ENCODE results near the gene MYRIP.

The MYRIP gene

GRCh38 chr3:39809181-39809994, at the start of gene MYRIP:
Gene MYRIP, plus strand, starts transcription at chr3:39809609. Its CDS starts 91,208 bp downstream, at chr3:39900817.
- Histone ChIP-seq H3K4me3 (ENCODE audit: low read depth, low read length) (no peak within 1 kb of the TSS), H3K27ac (no peak within 1 kb of the TSS), H3K27me3 (replicated peaks) (peaks cover 40% of the 10 kb centered on the region), H3K36me3 (replicated peaks) (no peaks in the 10 kb centered on the region)
- no peak for DNase-seq
- in situ Hi-C loops (cut with HindIII; ENCODE audit: low pct_ligation_motif_present, low sequenced_read_pairs) = no loop called here
- TF ChIP-seq CTCF (IDR thresholded peaks at IDR 0.05; ENCODE audit: low read depth, low read length, missing control alignments) = no peak

GRCh38 chr3:39760325-39760724, 49.1 kb upstream of the MYRIP start:
- in situ Hi-C loops (cut with HindIII; ENCODE audit: low pct_ligation_motif_present, low sequenced_read_pairs) = no loop called here
- Histone ChIP-seq H3K4me3 (ENCODE audit: low read depth, low read length) (no peak overlapping the region), H3K27me3 (replicated peaks) (no peaks in the 10 kb centered on the region), H3K36me3 (replicated peaks) (no peaks in the 10 kb centered on the region), H3K27ac (no peak overlapping the region)
- no peak for TF ChIP-seq CTCF (IDR thresholded peaks at IDR 0.05; ENCODE audit: low read depth, low read length, missing control alignments)
- no peak for DNase-seq

DNA sequence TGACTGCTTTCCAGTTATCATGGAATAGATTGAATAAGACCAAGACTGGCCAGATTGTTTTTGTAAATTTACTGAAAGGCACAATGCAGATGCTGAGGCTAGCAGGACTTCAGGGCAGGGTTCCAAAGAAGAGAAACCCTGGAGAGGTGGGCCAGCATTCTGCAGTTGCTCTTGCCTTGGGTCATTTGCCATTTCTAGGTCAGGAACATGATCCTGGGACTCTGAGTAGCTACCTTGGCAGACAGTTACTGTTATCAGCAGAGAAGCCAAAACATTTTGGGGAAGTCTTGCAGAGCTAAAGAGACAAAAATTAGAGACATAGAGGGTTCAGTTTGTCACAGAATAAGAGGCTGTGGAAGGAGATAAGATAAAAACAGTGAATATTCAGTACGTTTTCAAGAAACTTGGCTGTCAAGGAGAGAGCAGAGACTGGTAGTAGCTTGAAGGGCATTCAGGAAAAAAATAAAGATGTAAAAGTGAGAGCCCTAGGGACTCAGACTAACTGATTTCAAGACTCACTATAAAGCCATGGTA, 46.8 kb upstream of the MYRIP start:
- no peaks in the 10 kb centered on the region for H3K36me3 ChIP-seq (replicated peaks)
- no peak for TF ChIP-seq CTCF (IDR thresholded peaks at IDR 0.05; ENCODE audit: low read depth, low read length, missing control alignments)
- in situ Hi-C loops (cut with HindIII; ENCODE audit: low pct_ligation_motif_present, low sequenced_read_pairs) = no loop called here
- DNase-seq = no peak
- no peak overlapping the region for H3K4me3 ChIP-seq (ENCODE audit: low read depth, low read length)
- no peak overlapping the region for H3K27ac ChIP-seq
- H3K27me3 ChIP-seq (replicated peaks) = no peaks in the 10 kb centered on the region

DNA sequence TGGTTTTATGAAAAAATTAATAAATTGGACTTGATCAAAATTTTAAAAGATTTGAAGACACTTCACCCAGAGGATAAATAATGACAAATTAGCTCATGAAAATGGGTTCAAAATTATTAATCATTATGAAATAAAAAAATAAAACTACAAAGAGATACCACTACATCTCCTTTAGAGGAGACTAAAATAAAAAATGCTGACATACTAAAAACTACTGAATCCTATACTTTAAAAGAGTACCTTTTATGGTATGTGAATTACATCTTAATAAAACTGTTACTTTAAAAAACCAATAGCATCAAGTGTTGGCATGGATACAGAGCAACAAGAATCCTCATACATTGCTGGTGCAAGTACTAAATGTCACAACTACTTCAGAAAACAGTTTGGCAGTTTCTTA, 46.0 kb upstream of the MYRIP start:
- no peaks in the 10 kb centered on the region for H3K36me3 ChIP-seq (replicated peaks)
- no peak overlapping the region for H3K27ac ChIP-seq
- DNase-seq = no peak
- TF ChIP-seq CTCF (IDR thresholded peaks at IDR 0.05; ENCODE audit: low read depth, low read length, missing control alignments) = no peak
- H3K4me3 ChIP-seq (ENCODE audit: low read depth, low read length) = no peak overlapping the region
- in situ Hi-C loops (cut with HindIII; ENCODE audit: low pct_ligation_motif_present, low sequenced_read_pairs) = no loop called here
- no peaks in the 10 kb centered on the region for H3K27me3 ChIP-seq (replicated peaks)

- Histone ChIP-seq H3K27me3 (replicated peaks) (no peaks in the 10 kb centered on the region), H3K36me3 (replicated peaks) (no peaks in the 10 kb centered on the region), H3K4me3 (ENCODE audit: low read depth, low read length) (no peak overlapping the region), H3K27ac (no peak overlapping the region)
- in situ Hi-C loops (cut with HindIII; ENCODE audit: low pct_ligation_motif_present, low sequenced_read_pairs) = no loop called here
- no peak for TF ChIP-seq CTCF (IDR thresholded peaks at IDR 0.05; ENCODE audit: low read depth, low read length, missing control alignments)
- DNase-seq = no peak
Observed at GRCh38 chr3:39765575-39765974, 43.8 kb upstream of the MYRIP start.

All from brain microvascular endothelial cell (primary cell).